ENCODE measurements around the gene MOB3B.

DNA sequence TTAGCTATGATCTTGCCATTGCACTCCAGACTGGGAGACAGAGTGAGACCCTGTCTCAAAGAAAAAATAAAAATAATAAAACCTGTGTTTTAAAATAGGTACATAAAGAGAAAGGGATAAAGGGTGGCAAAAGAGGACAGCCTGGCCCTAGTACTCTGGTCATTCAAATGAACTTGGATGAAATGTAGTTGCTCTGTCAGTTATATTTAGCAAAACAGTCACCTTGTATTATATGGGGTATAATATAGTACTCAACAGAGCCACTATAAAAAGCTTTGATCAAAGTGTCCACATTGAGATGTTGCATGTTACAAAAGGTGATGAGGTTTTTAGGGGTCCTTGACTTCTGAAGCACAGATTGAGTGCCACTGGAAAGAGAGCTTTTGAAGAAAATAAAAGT, 171.6 kb downstream of the MOB3B start:
- TF ChIP-seq, protein P1, sequence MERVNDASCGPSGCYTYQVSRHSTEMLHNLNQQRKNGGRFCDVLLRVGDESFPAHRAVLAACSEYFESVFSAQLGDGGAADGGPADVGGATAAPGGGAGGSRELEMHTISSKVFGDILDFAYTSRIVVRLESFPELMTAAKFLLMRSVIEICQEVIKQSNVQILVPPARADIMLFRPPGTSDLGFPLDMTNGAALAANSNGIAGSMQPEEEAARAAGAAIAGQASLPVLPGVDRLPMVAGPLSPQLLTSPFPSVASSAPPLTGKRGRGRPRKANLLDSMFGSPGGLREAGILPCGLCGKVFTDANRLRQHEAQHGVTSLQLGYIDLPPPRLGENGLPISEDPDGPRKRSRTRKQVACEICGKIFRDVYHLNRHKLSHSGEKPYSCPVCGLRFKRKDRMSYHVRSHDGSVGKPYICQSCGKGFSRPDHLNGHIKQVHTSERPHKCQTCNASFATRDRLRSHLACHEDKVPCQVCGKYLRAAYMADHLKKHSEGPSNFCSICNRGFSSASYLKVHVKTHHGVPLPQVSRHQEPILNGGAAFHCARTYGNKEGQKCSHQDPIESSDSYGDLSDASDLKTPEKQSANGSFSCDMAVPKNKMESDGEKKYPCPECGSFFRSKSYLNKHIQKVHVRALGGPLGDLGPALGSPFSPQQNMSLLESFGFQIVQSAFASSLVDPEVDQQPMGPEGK (CRISPR knock-in tag; IDR thresholded peaks at IDR 0.05; ENCODE audit: borderline replicate concordance), result no peak
- TF ChIP-seq, protein P2, sequence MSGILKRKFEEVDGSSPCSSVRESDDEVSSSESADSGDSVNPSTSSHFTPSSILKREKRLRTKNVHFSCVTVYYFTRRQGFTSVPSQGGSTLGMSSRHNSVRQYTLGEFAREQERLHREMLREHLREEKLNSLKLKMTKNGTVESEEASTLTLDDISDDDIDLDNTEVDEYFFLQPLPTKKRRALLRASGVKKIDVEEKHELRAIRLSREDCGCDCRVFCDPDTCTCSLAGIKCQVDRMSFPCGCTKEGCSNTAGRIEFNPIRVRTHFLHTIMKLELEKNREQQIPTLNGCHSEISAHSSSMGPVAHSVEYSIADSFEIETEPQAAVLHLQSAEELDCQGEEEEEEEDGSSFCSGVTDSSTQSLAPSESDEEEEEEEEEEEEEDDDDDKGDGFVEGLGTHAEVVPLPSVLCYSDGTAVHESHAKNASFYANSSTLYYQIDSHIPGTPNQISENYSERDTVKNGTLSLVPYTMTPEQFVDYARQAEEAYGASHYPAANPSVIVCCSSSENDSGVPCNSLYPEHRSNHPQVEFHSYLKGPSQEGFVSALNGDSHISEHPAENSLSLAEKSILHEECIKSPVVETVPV (CRISPR knock-in tag; IDR thresholded peaks at IDR 0.05), result no peak
- TF ChIP-seq SNAI2 (CRISPR knock-in tag; IDR thresholded peaks at IDR 0.05), result no peak
- TF ChIP-seq, protein P3, sequence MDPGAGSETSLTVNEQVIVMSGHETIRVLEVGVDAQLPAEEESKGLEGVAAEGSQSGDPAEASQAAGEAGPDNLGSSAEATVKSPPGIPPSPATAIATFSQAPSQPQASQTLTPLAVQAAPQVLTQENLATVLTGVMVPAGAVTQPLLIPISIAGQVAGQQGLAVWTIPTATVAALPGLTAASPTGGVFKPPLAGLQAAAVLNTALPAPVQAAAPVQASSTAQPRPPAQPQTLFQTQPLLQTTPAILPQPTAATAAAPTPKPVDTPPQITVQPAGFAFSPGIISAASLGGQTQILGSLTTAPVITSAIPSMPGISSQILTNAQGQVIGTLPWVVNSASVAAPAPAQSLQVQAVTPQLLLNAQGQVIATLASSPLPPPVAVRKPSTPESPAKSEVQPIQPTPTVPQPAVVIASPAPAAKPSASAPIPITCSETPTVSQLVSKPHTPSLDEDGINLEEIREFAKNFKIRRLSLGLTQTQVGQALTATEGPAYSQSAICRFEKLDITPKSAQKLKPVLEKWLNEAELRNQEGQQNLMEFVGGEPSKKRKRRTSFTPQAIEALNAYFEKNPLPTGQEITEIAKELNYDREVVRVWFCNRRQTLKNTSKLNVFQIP (CRISPR knock-in tag; IDR thresholded peaks at IDR 0.05; ENCODE audit: borderline replicate concordance, low read depth), result no peak
- TF ChIP-seq, protein P4, sequence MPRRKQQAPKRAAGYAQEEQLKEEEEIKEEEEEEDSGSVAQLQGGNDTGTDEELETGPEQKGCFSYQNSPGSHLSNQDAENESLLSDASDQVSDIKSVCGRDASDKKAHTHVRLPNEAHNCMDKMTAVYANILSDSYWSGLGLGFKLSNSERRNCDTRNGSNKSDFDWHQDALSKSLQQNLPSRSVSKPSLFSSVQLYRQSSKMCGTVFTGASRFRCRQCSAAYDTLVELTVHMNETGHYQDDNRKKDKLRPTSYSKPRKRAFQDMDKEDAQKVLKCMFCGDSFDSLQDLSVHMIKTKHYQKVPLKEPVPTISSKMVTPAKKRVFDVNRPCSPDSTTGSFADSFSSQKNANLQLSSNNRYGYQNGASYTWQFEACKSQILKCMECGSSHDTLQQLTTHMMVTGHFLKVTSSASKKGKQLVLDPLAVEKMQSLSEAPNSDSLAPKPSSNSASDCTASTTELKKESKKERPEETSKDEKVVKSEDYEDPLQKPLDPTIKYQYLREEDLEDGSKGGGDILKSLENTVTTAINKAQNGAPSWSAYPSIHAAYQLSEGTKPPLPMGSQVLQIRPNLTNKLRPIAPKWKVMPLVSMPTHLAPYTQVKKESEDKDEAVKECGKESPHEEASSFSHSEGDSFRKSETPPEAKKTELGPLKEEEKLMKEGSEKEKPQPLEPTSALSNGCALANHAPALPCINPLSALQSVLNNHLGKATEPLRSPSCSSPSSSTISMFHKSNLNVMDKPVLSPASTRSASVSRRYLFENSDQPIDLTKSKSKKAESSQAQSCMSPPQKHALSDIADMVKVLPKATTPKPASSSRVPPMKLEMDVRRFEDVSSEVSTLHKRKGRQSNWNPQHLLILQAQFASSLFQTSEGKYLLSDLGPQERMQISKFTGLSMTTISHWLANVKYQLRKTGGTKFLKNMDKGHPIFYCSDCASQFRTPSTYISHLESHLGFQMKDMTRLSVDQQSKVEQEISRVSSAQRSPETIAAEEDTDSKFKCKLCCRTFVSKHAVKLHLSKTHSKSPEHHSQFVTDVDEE (CRISPR knock-in tag; IDR thresholded peaks at IDR 0.05), result no peak
- no peak for TF ChIP-seq ZC3H10 (CRISPR knock-in tag; IDR thresholded peaks at IDR 0.05)
- no peak for TF ChIP-seq ESRRG (CRISPR knock-in tag; IDR thresholded peaks at IDR 0.05)
- TF ChIP-seq RARB (CRISPR knock-in tag; IDR thresholded peaks at IDR 0.05), result no peak
- TF ChIP-seq PPARA (CRISPR knock-in tag; IDR thresholded peaks at IDR 0.05; ENCODE audit: borderline replicate concordance), result no peak
- TF ChIP-seq ZNF70 (CRISPR knock-in tag; IDR thresholded peaks at IDR 0.05), result no peak
- TF ChIP-seq ARNTL (CRISPR knock-in tag; IDR thresholded peaks at IDR 0.05; ENCODE audit: borderline replicate concordance, low read depth), result no peak

Measured in SK-N-SH treated with all-trans-retinoic acid at 6 μM for 48 hours (cell line).